SK-N-SH (cell line): ENCODE results near the gene TSGA10. TPM values are rescaled to one million over a fixed set of nuclear protein-coding genes. Genes with fewer than 3 reads are reported as not detected.
A peak's percentile ranks its signal among the peaks of the same experiment; 100 is the strongest.
"Not testable (repeated sequence)": the region's sequence is repeated elsewhere in the genome, so short reads cannot be mapped to it uniquely, and the experiment has no call there.

Source experiments
- CTCF ChIA-PET: fragments of 300-600, 350-600 bp; formaldehyde crosslinking; extraction: SDS; loops from one replicate; lab custom pipeline; 2021; lab: Yijun Ruan, JAX
- POLR2A ChIA-PET: fragments of 350-600 bp; sonication (Branson Sonifier 250); formaldehyde crosslinking; extraction: SDS; loops from one replicate; lab custom pipeline; 2020; ENCODE audit warnings: antibody characterized with exemption, inconsistent platforms; lab: Yijun Ruan, JAX
- DNase-seq: peaks from one replicate; pipeline ENCODE4 v3.0.0; 2012
- H2AFZ ChIP-seq: fragments of 200-600 bp; sonication (generic); 2 replicates; pipeline ENCODE4 v1.8.1; 2016; ENCODE audit warnings: antibody characterized with exemption, mild to moderate bottlenecking, low read depth
- H3F3A ChIP-seq: fragments of 200-600 bp; sonication (generic); replicated peaks from 2 replicates; pipeline ENCODE3; 2016; ENCODE audit warnings: antibody characterized with exemption, mild to moderate bottlenecking; ENCODE audit not compliant: insufficient read depth
- H3K27ac ChIP-seq, 2 experiments: fragments of 200-500 bp in 1 of 2; fragments of 200-600 bp in 1 of 2; sonication (Bioruptor generic) in 1 of 2; sonication (generic), shearing (Covaris generic) in 1 of 2; 2 replicates each; pipeline versions ENCODE4 v1.5.1 to v1.6.1; 2014 to 2016; ENCODE audit warnings: low read depth in 2 of 2, inconsistent platforms in 1 of 2, low read length in 1 of 2, mild to moderate bottlenecking in 1 of 2, mixed read lengths in 1 of 2
- H3K27me3 ChIP-seq: fragments of 200-600 bp; sonication (generic), shearing (Covaris generic); 2 replicates; pipeline ENCODE4 v1.6.1; 2016; ENCODE audit warnings: mixed run types; ENCODE audit not compliant: insufficient read depth
- H3K36me3 ChIP-seq, 2 experiments: fragments of 200-500 bp in 1 of 2; fragments of 200-600 bp in 1 of 2; sonication (Bioruptor generic) in 1 of 2; sonication (generic) in 1 of 2; replicated peaks in 1 of 2; 2 replicates each; pipeline versions ENCODE3 to v1.5.1; 2014 to 2016; ENCODE audit warnings: low read length in 1 of 2, mild to moderate bottlenecking in 1 of 2; ENCODE audit not compliant: insufficient read depth in 2 of 2, control insufficient read depth in 1 of 2
- H3K4me1 ChIP-seq, 2 experiments: fragments of 200-500 bp in 1 of 2; fragments of 200-600 bp in 1 of 2; sonication (Bioruptor generic) in 1 of 2; sonication (generic), shearing (Covaris generic) in 1 of 2; 2 replicates each; pipeline versions ENCODE4 v1.5.1 to v1.6.1; 2014 to 2016; ENCODE audit warnings: low read depth in 1 of 2, low read length in 1 of 2, mixed run types in 1 of 2; ENCODE audit not compliant: insufficient read depth in 2 of 2, control insufficient read depth in 1 of 2
- H3K4me2 ChIP-seq: fragments of 200-600 bp; sonication (generic), shearing (Covaris generic); 2 replicates; pipeline ENCODE4 v1.6.1; 2017; ENCODE audit warnings: mixed run types
- H3K4me3 ChIP-seq, 2 experiments: fragments of 200-500 bp in 1 of 2; fragments of 200-600 bp in 1 of 2; sonication (Bioruptor generic) in 1 of 2; sonication (generic), shearing (Covaris generic) in 1 of 2; 2 replicates each; pipeline versions ENCODE4 v1.5.1 to v1.8.1; 2014 to 2016; ENCODE audit warnings: low read depth in 2 of 2, inconsistent platforms in 1 of 2, low read length in 1 of 2, mild to moderate bottlenecking in 1 of 2, mixed read lengths in 1 of 2, moderate library complexity in 1 of 2
- H3K79me2 ChIP-seq: fragments of 200-600 bp; sonication (generic); 2 replicates; pipeline ENCODE4 v1.8.1; 2017; ENCODE audit warnings: mild to moderate bottlenecking; ENCODE audit not compliant: insufficient read depth
- H3K9ac ChIP-seq: fragments of 200-600 bp; sonication (generic); 2 replicates; pipeline ENCODE4 v1.6.1; 2017; ENCODE audit warnings: mixed run types
- H3K9me2 ChIP-seq: fragments of 200-600 bp; sonication (generic); 2 replicates; pipeline ENCODE4 v1.6.1; 2017; ENCODE audit warnings: mixed run types
- H3K9me3 ChIP-seq: fragments of 200-600 bp; sonication (generic); 2 replicates; pipeline ENCODE4 v1.6.1; 2017; ENCODE audit warnings: mixed run types, mild to moderate bottlenecking, moderate library complexity
- H4K20me1 ChIP-seq: fragments of 200-600 bp; sonication (generic); 2 replicates; pipeline ENCODE4 v1.6.1; 2017; ENCODE audit warnings: mild to moderate bottlenecking, mixed run types; ENCODE audit not compliant: insufficient read depth
- FOXM1 ChIP-seq: IDR thresholded peaks from 2 replicates; pipeline ENCODE4 v1.4.0; 2012; ENCODE audit warnings: low read depth, mild to moderate bottlenecking
- GATA2 ChIP-seq: sonication (generic); formaldehyde crosslinking; IDR thresholded peaks from 2 replicates; pipeline ENCODE4 v1.5.0; 2020; ENCODE audit warnings: mild to moderate bottlenecking, missing genetic modification reagents
- RAD21 ChIP-seq: IDR thresholded peaks from 2 replicates; pipeline ENCODE4 v1.6.1; 2012; ENCODE audit warnings: mild to moderate bottlenecking, low read length
- RFX5 ChIP-seq: IDR thresholded peaks from 2 replicates; pipeline ENCODE4 v1.6.1; 2012; ENCODE audit warnings: mild to moderate bottlenecking, improper control_type of control experiment, low read length
- SMC3 ChIP-seq: IDR thresholded peaks from 2 replicates; pipeline ENCODE4 v1.6.1; 2012; ENCODE audit warnings: low read depth, low read length, improper control_type of control experiment
- WGBS: methylation state at CpG from one replicate; pipeline ENCODE4 v1.1.6; 2017; ENCODE audit warnings: low lambda C conversion rate; 5-methylcytosine and 5-hydroxymethylcytosine counted together
- polyA plus RNA-seq, 3 experiments: library from polyadenylated mRNA; depleted of rRNA; stranded (reverse); fragments of >200 nt; gene quantifications; 2 replicates each; pipeline ENCODE4 v1.2.3, GENCODE V29; 2012
- TF ChIP-seq, protein P1 (sequence below): fragments of 200-600 bp; sonication (generic); IDR thresholded peaks from 2 replicates; pipeline ENCODE4 v1.6.1; 2017; ENCODE audit warnings: antibody characterized with exemption, mild to moderate bottlenecking, moderate library complexity

Gene TSGA10
- polyA plus RNA-seq, 1 of the 3 experiments (the other 2 are of a cell fraction) = 1.8 TPM

DNA sequence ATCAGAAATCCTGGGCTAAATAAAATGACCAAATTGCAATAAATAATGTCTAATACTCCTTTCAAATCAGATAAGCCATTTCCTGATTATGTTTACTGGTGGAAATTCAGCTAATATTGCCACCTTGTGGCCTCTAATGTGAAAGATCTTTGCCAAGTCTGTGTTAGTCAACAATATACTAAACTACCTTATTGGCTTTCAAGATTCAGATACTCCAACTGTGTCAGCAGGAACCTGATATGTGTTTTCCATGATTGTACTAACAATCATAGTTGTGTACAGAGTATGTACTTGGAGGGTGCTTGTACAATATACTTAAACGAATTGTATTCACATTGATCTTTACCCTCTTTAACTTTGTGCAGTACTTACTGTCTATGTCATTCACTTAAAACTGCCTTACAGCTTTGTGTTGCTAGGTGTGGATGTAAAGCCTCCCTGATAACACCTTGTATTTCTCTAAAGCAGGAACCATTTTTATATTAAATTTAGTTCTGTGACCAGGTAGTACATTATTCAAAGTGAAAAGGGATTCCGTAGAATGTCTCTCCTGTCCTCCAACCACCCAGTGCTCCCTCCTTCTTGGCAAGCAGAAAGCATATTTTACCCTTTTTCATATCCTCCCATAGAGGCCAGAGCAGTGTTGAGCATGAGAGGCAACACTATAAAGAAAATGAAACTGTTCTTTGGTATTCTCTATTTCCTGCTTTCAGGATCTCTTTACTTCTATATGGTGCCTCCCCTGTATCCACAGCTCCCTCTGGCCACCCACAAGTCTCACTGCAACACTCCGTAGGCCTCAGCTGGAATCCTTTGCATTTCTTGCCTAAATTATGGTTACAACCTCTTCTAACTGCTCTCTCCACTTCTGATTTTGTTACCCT is 88.4 kb downstream of the TSGA10 start:
- TF ChIP-seq FOXM1 (no peak), GATA2 (CRISPR knock-in tag) (peak; percentile 67), SMC3 (peak; percentile 68), RAD21 (peak; percentile 72), RFX5 (no peak)
- TF ChIP-seq, protein P1, sequence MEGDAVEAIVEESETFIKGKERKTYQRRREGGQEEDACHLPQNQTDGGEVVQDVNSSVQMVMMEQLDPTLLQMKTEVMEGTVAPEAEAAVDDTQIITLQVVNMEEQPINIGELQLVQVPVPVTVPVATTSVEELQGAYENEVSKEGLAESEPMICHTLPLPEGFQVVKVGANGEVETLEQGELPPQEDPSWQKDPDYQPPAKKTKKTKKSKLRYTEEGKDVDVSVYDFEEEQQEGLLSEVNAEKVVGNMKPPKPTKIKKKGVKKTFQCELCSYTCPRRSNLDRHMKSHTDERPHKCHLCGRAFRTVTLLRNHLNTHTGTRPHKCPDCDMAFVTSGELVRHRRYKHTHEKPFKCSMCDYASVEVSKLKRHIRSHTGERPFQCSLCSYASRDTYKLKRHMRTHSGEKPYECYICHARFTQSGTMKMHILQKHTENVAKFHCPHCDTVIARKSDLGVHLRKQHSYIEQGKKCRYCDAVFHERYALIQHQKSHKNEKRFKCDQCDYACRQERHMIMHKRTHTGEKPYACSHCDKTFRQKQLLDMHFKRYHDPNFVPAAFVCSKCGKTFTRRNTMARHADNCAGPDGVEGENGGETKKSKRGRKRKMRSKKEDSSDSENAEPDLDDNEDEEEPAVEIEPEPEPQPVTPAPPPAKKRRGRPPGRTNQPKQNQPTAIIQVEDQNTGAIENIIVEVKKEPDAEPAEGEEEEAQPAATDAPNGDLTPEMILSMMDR = peak; percentile 68
- no peaks in the 10 kb centered on the region for H3K36me3 ChIP-seq
- no peaks in the 10 kb centered on the region for H3K9me3 ChIP-seq
- H3K79me2 ChIP-seq = no peaks in the 10 kb centered on the region
- peak; percentile 34 for DNase-seq
- peak overlapping the region; percentile 46 for H2AFZ ChIP-seq
- H3K9ac ChIP-seq = no peak overlapping the region
- H3K4me2 ChIP-seq = peak overlapping the region; percentile 18; the same call in 1 of the 2 replicates
- POLR2A ChIA-PET = no interaction called here
- no peaks in the 10 kb centered on the region for H3K9me2 ChIP-seq
- H4K20me1 ChIP-seq = no peaks in the 10 kb centered on the region
- H3K27ac ChIP-seq = no peak overlapping the region; a peak in 1 of 4 replicates
- H3K27me3 ChIP-seq = no peaks in the 10 kb centered on the region; the same call in none of the 2 replicates
- no peaks in the 10 kb centered on the region for H3F3A ChIP-seq
- no peak overlapping the region for H3K4me3 ChIP-seq
- CTCF ChIA-PET = interaction anchor here (0.7 to 4.7 kb wide), 18 partner anchors 9 to 1255 kb away, joined by 3 to 42 read pairs (median 3); no protein-coding TSS in a partner anchor
- WGBS = 60% methylated on average over 3 of the region's 3 CpGs
- peaks cover 0 to 7% of the 10 kb centered on the region in 2 experiments; a peak in 2 of 4 replicates for H3K4me1 ChIP-seq

DNA sequence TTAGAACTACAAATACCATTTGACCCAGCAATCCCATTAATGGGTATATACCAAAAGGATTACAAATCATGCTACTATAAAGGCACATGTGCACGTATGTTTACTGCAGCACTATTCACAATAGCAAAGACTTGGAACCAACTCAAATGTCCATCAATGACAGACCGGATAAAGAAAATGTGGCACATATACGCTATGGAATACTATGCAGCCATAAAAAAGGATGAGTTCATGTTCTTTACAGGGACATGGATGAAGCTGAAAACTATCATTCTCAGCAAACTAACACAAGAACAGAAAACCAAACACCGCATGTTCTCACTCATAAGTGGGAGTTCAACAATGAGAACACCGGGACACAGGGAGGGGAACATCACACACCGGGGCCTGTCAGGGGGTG is 105.6 kb downstream of the TSGA10 start:
- H4K20me1 ChIP-seq, H3K36me3 ChIP-seq, H3F3A ChIP-seq, H3K4me1 ChIP-seq, H3K79me2 ChIP-seq, H3K27me3 ChIP-seq, H2AFZ ChIP-seq, H3K9me3 ChIP-seq, POLR2A ChIA-PET, H3K9ac ChIP-seq, H3K4me3 ChIP-seq, H3K9me2 ChIP-seq, CTCF ChIA-PET, H3K4me2 ChIP-seq, H3K27ac ChIP-seq, DNase-seq: not testable (repeated sequence)
- WGBS = 60% methylated on average over 6 of the region's 6 CpGs

DNA sequence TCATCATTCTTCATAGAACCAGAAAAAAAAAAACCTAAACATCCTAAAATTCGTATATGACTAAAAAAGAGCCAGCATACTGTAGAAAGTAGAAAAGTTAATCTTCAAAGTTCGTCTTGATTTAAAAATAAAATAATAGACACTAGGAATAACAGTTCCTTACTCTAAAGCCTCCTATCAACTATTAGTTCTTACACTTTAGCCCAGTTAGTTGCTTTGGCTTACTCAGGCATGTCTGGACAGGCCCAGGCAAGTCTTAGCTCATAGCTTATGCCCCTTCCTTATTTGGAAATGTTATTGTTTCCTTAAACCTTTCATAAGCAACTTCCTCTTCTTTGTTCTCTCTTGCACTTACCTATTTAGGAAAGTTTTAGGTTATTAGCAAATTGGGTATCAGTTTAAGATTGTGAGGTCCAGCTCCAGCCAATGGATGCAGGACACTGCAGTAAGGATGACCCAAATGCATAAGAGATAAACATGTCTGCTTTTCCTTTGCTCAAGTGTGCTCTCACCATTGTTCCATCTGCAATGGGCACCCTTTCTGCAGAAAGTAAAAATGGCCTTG is 113.9 kb downstream of the TSGA10 start:
- H3K79me2 ChIP-seq, CTCF ChIA-PET, H3K4me3 ChIP-seq, H3K9me2 ChIP-seq, H3K4me1 ChIP-seq, H3K27me3 ChIP-seq, H3K9me3 ChIP-seq, DNase-seq, H3K4me2 ChIP-seq, POLR2A ChIA-PET, H3K9ac ChIP-seq, H3F3A ChIP-seq, H3K36me3 ChIP-seq, H4K20me1 ChIP-seq: not testable (repeated sequence)
- 23% methylated on average over 2 of the region's 2 CpGs for WGBS
- peak overlapping the region; percentile 68 for H2AFZ ChIP-seq
- H3K27ac ChIP-seq = peak overlapping the region in 1 of 2 experiments; percentile 11; a peak in 1 of 4 replicates
